ENCODE data around the gene PIP5K1B.

GRCh38 chr9:68683433-68683832 is 21.6 kb upstream of the PIP5K1B start:
- TF ChIP-seq CTCF (conservative IDR thresholded peaks at IDR 0.05 in 1 of 2, IDR thresholded peaks at IDR 0.05 in 1 of 2; ENCODE audit: extremely low read depth in 1 of 2, insufficient read depth in 1 of 2, low read depth in 1 of 2, low read length in 2 of 2) (no peak), EZH2 (IDR thresholded peaks at IDR 0.05; ENCODE audit: borderline replicate concordance, low read length) (no peak)

All from mammary epithelial cell (primary cell).